ENCODE results near the gene C1QTNF4. TPM values are rescaled to one million over a fixed set of nuclear protein-coding genes. Genes with fewer than 3 reads are reported as not detected.

The C1QTNF4 gene
- polyA plus RNA-seq, 1 experiment, result 0.05 TPM

- CTCF ChIA-PET, result no interaction called here
- POLR2A ChIA-PET, result no interaction called here
- H3K4me3 ChIP-seq (ENCODE audit: low read depth, low read length), result peak overlapping the region; percentile 0; the same call in 1 of the 2 replicates
- no peak for DNase-seq (ENCODE audit: low read depth)
- H3K36me3 ChIP-seq (ENCODE audit: control insufficient read depth, insufficient read depth, low read length), result no peaks in the 10 kb centered on the region
- TF ChIP-seq, protein P1, sequence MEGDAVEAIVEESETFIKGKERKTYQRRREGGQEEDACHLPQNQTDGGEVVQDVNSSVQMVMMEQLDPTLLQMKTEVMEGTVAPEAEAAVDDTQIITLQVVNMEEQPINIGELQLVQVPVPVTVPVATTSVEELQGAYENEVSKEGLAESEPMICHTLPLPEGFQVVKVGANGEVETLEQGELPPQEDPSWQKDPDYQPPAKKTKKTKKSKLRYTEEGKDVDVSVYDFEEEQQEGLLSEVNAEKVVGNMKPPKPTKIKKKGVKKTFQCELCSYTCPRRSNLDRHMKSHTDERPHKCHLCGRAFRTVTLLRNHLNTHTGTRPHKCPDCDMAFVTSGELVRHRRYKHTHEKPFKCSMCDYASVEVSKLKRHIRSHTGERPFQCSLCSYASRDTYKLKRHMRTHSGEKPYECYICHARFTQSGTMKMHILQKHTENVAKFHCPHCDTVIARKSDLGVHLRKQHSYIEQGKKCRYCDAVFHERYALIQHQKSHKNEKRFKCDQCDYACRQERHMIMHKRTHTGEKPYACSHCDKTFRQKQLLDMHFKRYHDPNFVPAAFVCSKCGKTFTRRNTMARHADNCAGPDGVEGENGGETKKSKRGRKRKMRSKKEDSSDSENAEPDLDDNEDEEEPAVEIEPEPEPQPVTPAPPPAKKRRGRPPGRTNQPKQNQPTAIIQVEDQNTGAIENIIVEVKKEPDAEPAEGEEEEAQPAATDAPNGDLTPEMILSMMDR (IDR thresholded peaks at IDR 0.05; ENCODE audit: insufficient read depth, low read depth, low read length), result no peak
- H3K27me3 ChIP-seq (ENCODE audit: control insufficient read depth, insufficient read depth, low read length), result peaks cover 41% of the 10 kb centered on the region
Observed at GRCh38 chr11:47589977-47590861, 4.0 kb downstream of the C1QTNF4 start.

DNA sequence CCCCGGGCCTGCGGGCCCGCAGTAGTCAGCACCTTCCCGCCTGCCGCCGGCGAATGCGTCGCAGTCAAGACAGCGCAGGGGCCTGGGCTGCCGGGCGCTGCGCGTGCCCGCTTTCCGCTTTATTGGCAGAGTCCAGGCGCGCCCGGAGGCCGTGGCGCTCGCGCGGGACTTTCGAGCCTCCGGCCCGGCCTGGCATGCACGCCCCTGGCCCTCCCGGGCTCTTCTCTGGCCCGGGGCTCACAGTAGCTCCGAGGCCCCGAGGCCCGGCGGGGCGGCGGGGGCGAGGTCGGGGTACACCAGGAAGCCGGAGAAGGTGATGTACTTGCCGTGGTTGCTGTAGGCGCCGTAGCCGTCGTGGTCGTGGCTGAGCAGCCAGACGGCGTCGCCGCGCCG is 4.6 kb downstream of the C1QTNF4 start:
- no peak for DNase-seq (ENCODE audit: low read depth)
- Histone ChIP-seq H3K4me3 (ENCODE audit: low read depth, low read length) (peak overlapping the region; percentile 0; the same call in 1 of the 2 replicates), H3K36me3 (ENCODE audit: control insufficient read depth, insufficient read depth, low read length) (no peaks in the 10 kb centered on the region), H3K27me3 (ENCODE audit: control insufficient read depth, insufficient read depth, low read length) (peaks cover 35% of the 10 kb centered on the region)
- ChIA-PET POLR2A (no interaction called here), CTCF (no interaction called here)
- TF ChIP-seq, protein P1 (IDR thresholded peaks at IDR 0.05; ENCODE audit: insufficient read depth, low read depth, low read length), result no peak

GRCh38 chr11:47589118-47589517 is 5.1 kb downstream of the C1QTNF4 start:
- TF ChIP-seq, protein P1 (IDR thresholded peaks at IDR 0.05; ENCODE audit: insufficient read depth, low read depth, low read length), result no peak

DNA sequence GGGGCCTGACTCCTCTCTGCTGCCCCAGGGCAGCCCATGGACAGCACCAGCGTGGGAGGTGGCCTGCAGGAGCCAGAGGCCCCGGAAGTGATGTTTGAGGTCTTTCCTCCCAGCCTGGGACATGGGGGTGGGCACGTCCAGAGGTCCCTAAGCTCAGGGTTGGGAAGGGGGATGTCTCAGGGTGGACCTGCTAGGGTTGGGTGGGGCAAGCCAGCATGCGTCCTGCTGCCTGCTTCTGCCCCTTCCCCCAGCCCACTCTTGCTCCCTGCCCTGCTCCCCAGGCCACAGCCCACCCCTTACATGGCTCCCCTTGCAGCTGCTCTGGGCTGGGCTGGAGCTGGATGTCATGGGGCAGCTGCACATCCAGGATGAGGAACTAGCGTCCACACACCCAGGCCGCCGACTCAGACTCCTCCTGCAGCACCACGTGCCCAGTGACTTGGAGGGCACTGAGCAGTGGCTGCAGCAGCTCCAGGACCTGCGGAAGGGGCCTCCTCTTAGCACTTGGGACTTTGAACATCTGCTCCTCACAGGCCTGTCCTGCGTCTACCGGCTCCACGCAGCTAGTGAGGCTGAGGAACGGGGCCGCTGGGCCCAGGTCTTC is 6.4 kb downstream of the C1QTNF4 start:
- CTCF ChIA-PET, result interaction anchor here (0.6 kb wide), 1 partner anchor 8 kb away, joined by 3 read pairs; no protein-coding TSS in a partner anchor
- no peak overlapping the region for H3K4me3 ChIP-seq (ENCODE audit: low read depth, low read length)
- POLR2A ChIA-PET, result no interaction called here

More at GRCh38 chr11:47589118-47589517, 5.1 kb downstream of the C1QTNF4 start:
- peaks cover 31% of the 10 kb centered on the region for H3K27me3 ChIP-seq (ENCODE audit: control insufficient read depth, insufficient read depth, low read length)
- no peaks in the 10 kb centered on the region; the same call in 1 of the 2 replicates for H3K36me3 ChIP-seq (ENCODE audit: control insufficient read depth, insufficient read depth, low read length)
- no peak for DNase-seq (ENCODE audit: low read depth)
- CTCF ChIA-PET, result no interaction called here
- POLR2A ChIA-PET, result no interaction called here
- H3K4me3 ChIP-seq (ENCODE audit: low read depth, low read length), result no peak overlapping the region

More for the DNA sequence above, 6.4 kb downstream of the C1QTNF4 start:
- Histone ChIP-seq H3K27me3 (ENCODE audit: control insufficient read depth, insufficient read depth, low read length) (peaks cover 20% of the 10 kb centered on the region), H3K36me3 (ENCODE audit: control insufficient read depth, insufficient read depth, low read length) (peaks cover 6% of the 10 kb centered on the region)
- no peak for DNase-seq (ENCODE audit: low read depth)
- TF ChIP-seq, protein P1 (IDR thresholded peaks at IDR 0.05; ENCODE audit: insufficient read depth, low read depth, low read length), result no peak

Measured in BJ (cell line).